ENCODE data around the gene PPP1R15B. TPM values are rescaled to one million over a fixed set of nuclear protein-coding genes. Genes with fewer than 3 reads are reported as not detected.

The PPP1R15B gene
- total and polyA plus RNA-seq, 10 of the 15 experiments (the other 5 are each of a cell fraction or from before 2014, with no cell fraction given) = 13.9 to 38.1 (median 26.5) TPM

DNA sequence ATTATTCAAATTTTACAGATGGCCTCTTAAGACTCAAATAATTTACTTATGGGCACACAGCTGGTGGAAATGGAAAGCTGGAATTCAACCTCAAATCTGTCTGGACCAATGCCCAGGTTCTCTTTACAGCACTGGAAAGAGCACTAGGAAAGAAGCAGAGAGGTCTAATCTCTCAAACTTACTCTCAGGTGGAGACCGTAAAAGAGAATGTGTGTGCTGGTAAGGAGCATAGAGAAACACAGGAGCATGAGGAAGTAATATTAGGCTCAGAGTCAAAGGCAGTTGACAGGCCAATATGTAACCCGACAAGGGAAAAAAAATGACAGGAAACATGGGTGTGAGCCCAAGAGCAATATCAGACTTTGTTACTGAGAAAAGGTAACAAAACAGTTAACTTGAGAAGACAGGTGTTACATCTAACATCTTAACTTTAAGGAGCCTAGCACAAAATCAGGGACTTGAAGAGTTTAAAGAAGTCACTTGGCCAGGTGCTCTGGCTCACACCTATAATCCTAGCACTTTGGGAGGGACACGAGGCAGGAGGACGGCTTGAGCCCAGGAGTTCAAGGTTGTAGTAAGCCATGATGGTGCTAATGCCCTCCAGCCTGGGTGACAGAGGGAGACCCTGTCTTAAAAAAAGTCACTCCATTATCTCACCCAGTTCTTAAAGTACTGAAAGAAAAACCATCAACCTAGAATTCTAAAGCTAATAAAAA lies 20.7 kb downstream of the PPP1R15B start:
- ChIA-PET POLR2A (interaction anchor here (1.2 kb wide), 1 partner anchor 10 kb away, joined by 5 read pairs; no protein-coding TSS in a partner anchor), RAD21 (ENCODE audit: unreplicated experiment) (interaction anchor here (0.6 to 1.0 kb wide), 2 partner anchors 8 to 19 kb away, joined by 3 read pairs; no protein-coding TSS in a partner anchor), SMC1A (ENCODE audit: uncharacterized antibody, unreplicated experiment) (interaction anchor here (0.9 to 2.7 kb wide), 5 partner anchors 9 to 113 kb away, joined by 3 to 8 read pairs (median 3); no protein-coding TSS in a partner anchor), CTCF (interaction anchor here (0.7 to 11.2 kb wide), 5 partner anchors 7 to 754 kb away, joined by 3 to 297 read pairs (median 3); no protein-coding TSS in a partner anchor)
- no peaks in the 10 kb centered on the region for H3K36me3 ChIP-seq (ENCODE audit: control insufficient read depth in 2 of 2, insufficient read depth in 2 of 2, low read length in 1 of 2)
- H4K20me1 ChIP-seq (ENCODE audit: control insufficient read depth, insufficient read depth) = no peaks in the 10 kb centered on the region
- no peak overlapping the region for H2AFZ ChIP-seq (ENCODE audit: control insufficient read depth, low read depth, low read length)
- no peak overlapping the region for H3K9ac ChIP-seq (ENCODE audit: control insufficient read depth, insufficient read depth, low read length)
- in situ Hi-C loops (cut with MboI) (no loop called here), intact Hi-C loops (cut with micrococcal nuclease; ENCODE audit: unreplicated experiment) (loop anchor here (10.0 kb wide), 1 partner anchor 226 kb away; the partner anchor contains the start of gene REN)
- H3K27me3 ChIP-seq (replicated peaks in 1 of 2; ENCODE audit: control insufficient read depth in 2 of 2, insufficient read depth in 2 of 2, low read length in 1 of 2) = no peaks in the 10 kb centered on the region; a peak in 1 of 4 replicates
- H3K4me1 ChIP-seq (ENCODE audit: control insufficient read depth, insufficient read depth, low read length) = no peaks in the 10 kb centered on the region
- no TSS peak for BruUV-seq (replicated peaks)
- 70% methylated on average over 4 of the region's 4 CpGs for whole genome bisulfite sequencing (ENCODE audit: insufficient coverage, insufficient replicate concordance, low lambda C conversion rate, missing lambda C conversion rate)
- H3K9me3 ChIP-seq (replicated peaks; ENCODE audit: control insufficient read depth, insufficient read depth, low read length) = no peaks in the 10 kb centered on the region
- no peak overlapping the region for H3K4me2 ChIP-seq (ENCODE audit: control insufficient read depth, insufficient read depth)
- FAIRE-seq (no peak), ATAC-seq (no peak), DNase-seq (ENCODE audit: low read depth, low spot score) (no peak)
- no peaks in the 10 kb centered on the region for H3K79me2 ChIP-seq (ENCODE audit: control insufficient read depth, insufficient read depth, low read length)
- no peak overlapping the region for H3K27ac ChIP-seq (ENCODE audit: control insufficient read depth, insufficient read depth)
- H3K4me3 ChIP-seq = no peak overlapping the region
- TF ChIP-seq, protein P1, sequence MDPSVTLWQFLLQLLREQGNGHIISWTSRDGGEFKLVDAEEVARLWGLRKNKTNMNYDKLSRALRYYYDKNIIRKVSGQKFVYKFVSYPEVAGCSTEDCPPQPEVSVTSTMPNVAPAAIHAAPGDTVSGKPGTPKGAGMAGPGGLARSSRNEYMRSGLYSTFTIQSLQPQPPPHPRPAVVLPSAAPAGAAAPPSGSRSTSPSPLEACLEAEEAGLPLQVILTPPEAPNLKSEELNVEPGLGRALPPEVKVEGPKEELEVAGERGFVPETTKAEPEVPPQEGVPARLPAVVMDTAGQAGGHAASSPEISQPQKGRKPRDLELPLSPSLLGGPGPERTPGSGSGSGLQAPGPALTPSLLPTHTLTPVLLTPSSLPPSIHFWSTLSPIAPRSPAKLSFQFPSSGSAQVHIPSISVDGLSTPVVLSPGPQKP (IDR thresholded peaks at IDR 0.05; ENCODE audit: low read depth, low read length) = no peak
- TF ChIP-seq, protein P2, sequence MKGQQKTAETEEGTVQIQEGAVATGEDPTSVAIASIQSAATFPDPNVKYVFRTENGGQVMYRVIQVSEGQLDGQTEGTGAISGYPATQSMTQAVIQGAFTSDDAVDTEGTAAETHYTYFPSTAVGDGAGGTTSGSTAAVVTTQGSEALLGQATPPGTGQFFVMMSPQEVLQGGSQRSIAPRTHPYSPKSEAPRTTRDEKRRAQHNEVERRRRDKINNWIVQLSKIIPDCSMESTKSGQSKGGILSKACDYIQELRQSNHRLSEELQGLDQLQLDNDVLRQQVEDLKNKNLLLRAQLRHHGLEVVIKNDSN (IDR thresholded peaks at IDR 0.05; ENCODE audit: borderline replicate concordance, extremely low read length, insufficient read depth, low read depth, low read length) = no peak
- TF ChIP-seq CBFB (IDR thresholded peaks at IDR 0.05; ENCODE audit: low read depth) (no peak), KDM1A (IDR thresholded peaks at IDR 0.05; ENCODE audit: borderline replicate concordance) (no peak), HDAC2 (IDR thresholded peaks at IDR 0.05) (no peak), EP300 (IDR thresholded peaks at IDR 0.05; ENCODE audit: borderline replicate concordance in 1 of 2, control insufficient read depth in 1 of 2, low read depth in 2 of 2, low read length in 2 of 2) (no peak), NBN (IDR thresholded peaks at IDR 0.05) (no peak), TCF12 (IDR thresholded peaks at IDR 0.05; ENCODE audit: low read depth, low read length) (no peak), POLR2AphosphoS2 (IDR thresholded peaks at IDR 0.05; ENCODE audit: low read depth, low read length) (no peak), ZNF274 (IDR thresholded peaks at IDR 0.05; ENCODE audit: insufficient read depth, insufficient read length) (no peak), CBX5 (IDR thresholded peaks at IDR 0.05; ENCODE audit: low read depth) (no peak), MEF2A (IDR thresholded peaks at IDR 0.05; ENCODE audit: insufficient read depth, low read depth, low read length) (no peak), CREB1 (IDR thresholded peaks at IDR 0.05; ENCODE audit: low read depth) (no peak), ZNF622 (IDR thresholded peaks at IDR 0.05) (no peak), CUX1 (IDR thresholded peaks at IDR 0.05; ENCODE audit: insufficient replicate concordance, low read depth, low read length) (no peak), NR2C2 (IDR thresholded peaks at IDR 0.05; ENCODE audit: borderline replicate concordance, control insufficient read depth, insufficient read length, low read depth) (no peak)

All from GM12878 (cell line).